ENCODE results near the gene FRS2. TPM values are rescaled to one million over a fixed set of nuclear protein-coding genes. Genes with fewer than 3 reads are reported as not detected.

The FRS2 gene
- total RNA-seq, 1 experiment from 2014 or later = 17.8 TPM

DNA sequence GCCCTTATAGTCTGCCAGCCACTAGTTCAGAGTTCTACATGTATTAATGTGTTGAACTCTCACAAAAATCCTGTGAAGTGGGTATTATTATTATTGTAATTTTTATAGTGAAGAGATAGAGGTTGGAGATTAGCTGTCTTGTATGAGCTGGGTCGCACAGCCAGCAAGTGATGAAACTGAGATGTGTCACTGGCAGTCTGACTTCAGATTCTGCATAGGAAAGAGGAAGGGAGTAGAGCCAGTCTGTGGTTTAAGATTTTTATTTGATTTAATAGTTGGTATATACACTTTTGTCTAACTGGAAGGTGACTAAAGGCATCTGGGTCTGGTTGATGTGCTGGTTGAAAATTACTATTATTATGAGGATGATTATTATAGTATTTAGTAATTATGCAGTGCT, 5.8 kb upstream of the FRS2 start:
- DNase-seq (ENCODE audit: low spot score) = no peak

DNA sequence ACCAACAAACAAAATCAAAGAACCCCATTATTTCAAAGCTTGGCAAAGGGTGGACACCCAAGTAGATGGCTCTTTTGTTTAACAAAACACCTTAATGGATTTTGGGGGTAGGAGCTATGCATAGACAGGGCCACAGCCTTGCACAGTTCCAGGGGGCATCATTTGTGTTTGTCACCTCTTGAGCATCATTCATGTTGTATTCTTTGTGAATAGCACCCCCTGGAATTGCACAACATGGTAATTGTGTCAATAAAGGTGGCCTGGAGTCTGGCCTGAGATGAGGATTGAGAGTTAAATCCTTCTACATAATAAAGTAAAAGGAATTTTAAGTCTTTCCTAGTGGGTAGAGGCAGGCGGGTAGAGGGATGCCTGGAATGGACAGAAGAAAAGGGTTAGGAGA, 3.3 kb upstream of the FRS2 start:
- no peak for DNase-seq (ENCODE audit: low spot score)

DNA sequence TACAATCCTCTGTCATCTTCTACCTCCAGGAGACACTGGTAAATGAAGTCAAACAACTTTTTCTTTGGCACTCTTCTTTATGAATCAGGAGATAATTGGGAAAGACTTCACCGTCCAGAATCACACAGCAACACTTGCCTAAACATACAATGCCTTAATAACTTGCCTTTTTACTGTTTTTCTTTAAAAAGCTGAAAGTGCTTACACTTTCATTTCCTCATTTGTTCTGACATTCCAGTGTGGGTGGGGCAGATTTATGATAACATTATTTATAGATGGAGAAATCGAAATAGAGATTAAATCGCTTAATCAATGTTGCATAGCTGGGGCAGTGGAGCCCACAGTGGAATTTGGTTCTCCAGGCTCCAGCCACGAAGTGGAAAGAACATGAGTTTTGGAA, 2.8 kb upstream of the FRS2 start:
- DNase-seq (ENCODE audit: low spot score) = no peak

DNA sequence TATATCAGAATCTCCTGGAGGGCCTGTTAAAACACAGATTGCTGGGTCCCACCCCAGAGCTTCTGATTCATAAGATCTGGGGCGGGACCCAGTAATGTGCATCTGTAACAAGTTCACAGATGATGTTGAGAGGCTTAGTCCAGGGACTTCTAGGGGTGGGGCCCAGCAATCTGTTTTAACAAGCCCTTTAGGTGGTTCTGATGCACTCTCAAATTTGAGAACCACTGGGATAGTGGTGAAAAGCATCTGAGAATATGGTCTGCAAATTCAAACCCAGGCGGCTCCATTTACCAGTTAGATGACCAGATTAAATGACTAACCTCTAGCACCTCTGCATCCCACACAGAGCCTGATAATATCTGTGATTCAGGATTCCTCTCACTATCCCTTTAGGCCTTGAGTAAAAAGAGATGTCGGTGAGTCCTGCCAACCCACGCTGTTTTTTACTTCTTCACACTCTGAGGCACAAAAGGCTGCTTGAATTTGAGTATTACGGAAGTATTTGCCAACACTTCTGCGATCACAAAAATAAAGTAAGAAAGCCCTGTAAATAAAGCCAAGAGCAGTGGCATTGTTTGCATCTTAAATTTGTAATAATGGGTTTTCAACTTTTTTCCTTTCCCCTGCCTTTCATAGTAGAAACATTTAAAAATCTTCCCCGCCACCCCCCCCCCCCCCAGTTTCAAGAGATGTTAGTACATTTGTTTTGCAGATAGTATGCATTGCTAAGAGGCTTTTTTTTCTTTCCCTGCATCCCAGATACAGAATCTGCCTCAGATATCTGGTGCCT, 1.8 kb upstream of the FRS2 start:
- no peak for DNase-seq (ENCODE audit: low spot score)

DNA sequence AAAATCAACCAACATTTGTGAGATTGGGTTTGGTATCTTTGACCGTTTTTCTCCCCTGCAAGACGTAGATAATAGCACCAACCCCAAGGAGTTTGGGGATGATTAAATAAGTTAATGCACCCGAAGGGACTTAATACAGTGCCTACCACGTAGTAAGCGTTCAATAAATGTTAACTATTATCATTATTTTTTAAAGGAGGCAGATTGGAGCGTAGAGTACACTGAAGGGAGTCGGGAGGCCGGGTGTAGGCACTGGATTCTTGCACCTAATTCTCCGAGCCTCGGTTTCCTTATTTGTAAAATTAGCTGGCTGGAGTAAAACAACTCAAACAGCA, 367 bp upstream of the FRS2 start:
- DNase-seq (ENCODE audit: low spot score) = no peak

DNA sequence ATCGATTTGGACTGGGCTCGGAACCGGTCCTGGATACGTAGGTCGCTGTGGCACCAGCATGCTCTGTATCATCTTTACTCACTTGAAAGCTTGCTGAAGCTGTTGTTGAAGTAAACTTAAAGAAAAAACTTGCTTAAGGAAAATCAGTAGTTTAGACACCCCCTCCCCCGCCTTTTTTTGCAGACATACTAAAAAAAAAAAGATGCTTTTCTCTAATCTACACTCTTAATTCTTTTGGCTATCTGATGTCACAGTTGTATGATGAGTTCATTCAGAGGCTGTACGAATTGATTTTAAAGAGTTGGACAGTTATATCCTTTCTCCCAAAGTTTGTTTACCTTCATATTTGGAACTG, 865 bp downstream of the FRS2 start:
- no peak for DNase-seq (ENCODE audit: low spot score)

DNA sequence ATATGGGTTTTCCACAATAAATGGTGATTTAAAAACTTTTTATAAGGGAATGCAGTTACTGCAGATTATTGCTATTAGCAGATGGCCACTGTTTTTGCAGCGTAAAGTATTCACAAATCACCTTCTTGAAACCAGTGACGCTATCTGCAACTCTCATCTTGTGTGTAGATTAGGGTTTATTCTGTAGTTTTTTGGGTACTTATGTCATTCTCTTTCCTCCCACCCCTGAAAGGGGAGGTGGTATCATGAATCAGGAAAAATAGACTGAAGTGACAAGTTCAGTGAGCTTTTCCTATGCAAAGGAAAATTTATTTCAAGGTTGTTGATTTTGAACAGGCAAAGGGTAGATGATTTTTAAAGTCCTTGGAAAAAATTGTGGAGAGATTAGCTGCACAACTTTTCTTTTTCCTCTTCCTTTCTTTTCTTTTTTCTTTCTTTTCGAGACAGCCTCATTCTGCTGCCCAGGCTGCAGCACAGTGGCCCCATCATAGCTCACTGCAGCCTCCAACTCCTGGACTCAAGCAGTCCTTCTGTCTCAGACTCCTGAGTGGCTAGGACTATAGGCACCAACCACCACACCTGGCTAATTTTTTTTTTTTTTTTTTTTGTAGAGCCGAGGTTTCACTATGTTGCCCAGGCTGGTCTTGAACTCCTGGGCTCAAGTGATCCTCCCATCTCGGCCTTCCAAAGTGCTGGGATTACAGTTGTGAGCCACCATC, 1.6 kb downstream of the FRS2 start:
- DNase-seq (ENCODE audit: low spot score) = no peak

DNA sequence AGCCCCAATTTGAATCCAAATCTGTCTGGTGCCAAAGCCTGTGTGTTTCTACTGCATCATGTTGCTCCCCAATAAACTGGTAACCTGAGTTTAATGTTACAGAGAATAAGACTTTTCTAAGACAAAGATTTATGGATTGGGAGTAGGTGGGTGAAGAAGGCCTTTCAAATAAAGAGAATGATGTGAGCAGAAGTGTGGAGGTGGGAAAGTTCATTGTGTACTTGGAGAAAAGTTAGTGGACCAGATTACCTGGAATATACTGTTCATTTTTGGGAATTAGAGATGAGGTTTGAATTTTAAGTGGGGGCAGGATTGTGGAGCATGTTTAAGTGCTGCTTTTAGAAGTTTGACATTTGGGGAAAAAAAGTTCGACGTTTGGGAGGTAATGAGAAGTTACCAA, 3.1 kb downstream of the FRS2 start:
- no peak for DNase-seq (ENCODE audit: low spot score)

DNA sequence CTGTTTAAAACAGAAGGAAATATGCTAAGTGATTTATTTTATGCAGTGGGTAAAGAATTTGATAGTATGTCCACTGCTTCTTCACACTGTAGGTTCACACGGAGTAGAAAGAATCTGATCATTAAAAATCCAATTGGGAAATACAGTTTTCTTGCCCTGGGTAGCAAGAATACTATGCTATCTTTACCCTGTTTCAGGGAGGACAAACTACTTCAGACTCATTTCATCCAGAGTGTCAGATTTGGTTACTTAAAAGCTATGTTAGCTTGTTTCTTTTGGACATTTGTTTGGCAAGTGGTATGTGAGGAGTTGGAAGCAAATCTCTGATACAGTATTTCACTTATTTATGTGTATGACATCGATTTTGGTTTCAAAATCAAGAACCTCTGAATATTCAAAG, 4.3 kb downstream of the FRS2 start:
- DNase-seq (ENCODE audit: low spot score) = no peak

DNA sequence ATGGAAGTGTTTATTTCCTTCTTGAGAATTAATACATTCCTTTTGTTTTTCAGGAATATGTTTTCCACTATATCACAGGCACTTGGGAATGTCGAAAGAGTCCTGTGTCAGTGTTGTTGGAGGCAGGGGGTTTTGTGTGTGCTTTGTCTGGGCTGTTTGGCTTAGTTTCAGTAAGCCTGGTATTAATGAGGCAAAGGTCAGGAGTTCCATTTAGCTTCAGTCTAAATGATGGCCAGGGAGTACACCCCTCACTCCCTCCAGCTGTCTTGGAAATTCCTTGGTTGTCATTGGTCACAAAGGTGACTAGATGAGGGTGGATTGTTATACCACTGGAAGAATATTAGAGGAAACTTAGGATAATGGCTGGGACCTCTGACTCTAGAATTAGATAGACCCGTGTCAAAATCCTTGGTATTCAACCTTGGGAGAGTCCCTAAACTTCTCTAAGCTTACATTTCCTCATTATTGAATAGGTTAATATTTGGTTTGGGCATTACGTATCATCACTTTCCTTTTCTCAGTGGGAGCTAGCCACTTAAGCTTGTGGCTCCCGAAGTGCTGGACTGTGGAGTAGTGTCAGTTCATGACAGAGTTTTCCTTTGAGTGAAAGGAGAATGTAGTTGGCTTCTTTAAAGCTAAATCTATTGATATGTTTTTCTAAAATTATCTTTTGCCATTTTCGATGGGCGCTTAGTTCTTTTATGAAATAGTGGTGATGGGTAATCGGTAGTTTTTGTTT, 5.2 kb downstream of the FRS2 start:
- no peak for DNase-seq (ENCODE audit: low spot score)

DNA sequence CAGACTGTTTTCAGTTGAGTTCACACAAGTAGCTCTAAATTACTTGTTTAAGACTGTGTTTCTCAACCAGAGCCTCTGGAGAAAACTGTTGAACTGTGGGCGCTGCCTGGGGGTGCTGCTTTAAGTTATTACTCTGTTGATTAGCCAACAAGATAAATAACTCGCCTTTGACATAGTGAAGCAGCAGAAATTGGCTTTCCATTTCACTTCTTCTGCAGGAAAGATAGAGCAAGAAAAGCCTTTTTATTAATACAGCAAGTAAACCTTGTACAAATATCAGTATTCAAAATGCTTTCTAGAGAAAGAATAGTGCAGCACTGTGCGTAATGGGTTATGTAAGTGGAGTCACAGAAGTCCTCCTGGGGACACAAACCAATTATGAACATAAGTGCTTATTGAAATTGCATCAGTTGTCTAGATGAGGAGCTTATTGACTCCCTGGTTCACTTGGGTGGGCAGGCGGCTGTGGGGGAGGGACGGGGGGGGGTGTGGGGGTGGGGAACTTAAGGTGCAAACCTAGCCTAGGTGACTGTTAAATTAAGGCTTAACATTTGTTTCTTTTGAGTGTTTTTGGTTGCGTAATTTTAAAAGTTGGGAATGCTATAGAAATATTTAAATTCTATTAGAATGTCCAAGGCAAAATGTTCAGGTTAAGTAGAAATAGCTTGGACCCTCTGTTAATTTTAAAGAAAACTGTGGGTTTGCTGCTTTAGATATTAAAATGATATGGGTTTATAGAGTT, 6.3 kb downstream of the FRS2 start:
- DNase-seq (ENCODE audit: low spot score) = no peak

DNA sequence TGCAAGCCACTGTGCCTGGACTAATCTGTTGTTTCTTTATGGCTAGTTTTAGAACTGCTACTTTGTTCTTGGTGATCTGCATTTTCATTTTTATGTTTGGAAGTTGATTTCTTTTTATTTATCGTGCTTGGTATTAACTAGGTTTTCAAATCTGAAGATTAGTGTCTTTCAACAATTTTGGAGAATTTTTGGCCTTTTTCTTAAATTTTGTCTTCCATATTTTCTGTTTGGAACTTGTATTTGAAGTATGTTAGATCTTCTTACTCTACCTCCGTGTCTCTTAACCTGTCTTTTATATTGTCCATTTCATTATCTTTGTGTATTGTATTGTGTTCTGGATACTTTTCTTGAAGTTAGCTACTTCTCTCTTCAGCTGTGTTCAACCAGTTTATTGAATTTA, 9.5 kb downstream of the FRS2 start:
- DNase-seq (ENCODE audit: low spot score) = no peak

DNA sequence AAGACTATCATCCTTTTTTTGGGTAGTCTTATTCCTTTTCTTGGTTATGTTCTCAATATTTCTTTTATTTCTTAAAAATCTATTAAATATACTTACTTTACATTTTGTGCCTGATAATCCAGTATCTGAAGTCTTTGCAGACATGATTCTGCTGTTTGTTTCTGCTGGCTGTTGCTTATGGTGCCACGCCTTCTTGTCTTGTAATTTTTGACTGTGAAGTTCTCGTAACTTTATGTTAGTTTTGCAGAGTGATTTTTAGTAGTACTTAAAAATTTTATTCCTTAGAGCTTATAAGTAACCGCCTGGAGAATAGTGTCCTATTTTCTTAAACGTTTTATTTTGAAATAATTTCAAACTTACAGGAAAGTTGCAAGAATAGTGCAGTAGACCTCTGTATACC, 10.5 kb downstream of the FRS2 start:
- no peak for DNase-seq (ENCODE audit: low spot score)

DNA sequence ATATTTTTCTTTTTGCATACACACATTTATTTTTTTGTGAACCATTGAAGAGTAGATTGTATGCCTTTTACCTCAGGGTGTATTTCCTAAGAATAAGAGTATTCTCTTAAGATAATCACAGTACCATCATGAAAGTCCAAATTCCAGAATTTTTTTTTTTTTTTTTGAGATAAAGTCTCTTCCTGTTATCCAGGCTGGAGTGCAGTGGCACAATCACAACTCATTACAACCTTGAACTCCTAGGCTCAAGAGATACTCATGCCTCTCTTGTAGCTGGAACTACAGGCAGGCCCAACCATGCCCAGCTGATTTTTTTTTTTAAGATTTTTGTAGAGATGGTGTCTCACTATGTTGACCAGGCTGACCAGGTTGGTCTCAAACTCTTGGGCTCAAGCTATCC, 10.9 kb downstream of the FRS2 start:
- DNase-seq (ENCODE audit: low spot score) = no peak

DNA sequence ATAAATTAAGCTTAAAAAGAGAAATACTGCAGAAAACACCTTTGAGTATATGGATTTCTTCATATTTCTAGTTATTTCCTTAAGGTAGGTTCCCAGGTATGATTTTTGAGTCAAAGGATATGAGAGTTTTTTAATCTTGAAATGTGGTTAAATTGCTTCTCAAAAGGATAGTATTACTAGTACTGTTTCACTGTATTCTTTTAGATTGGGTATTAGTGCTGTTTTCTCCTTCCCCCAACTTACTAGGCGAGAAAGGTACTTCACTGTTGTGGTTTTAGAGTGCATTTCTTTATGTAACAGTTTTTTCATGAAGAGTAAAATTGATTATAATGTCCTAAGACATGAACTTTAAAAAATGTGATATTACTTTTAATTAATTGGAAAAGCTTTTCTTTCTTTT, 13.5 kb downstream of the FRS2 start:
- DNase-seq (ENCODE audit: low spot score) = no peak

DNA sequence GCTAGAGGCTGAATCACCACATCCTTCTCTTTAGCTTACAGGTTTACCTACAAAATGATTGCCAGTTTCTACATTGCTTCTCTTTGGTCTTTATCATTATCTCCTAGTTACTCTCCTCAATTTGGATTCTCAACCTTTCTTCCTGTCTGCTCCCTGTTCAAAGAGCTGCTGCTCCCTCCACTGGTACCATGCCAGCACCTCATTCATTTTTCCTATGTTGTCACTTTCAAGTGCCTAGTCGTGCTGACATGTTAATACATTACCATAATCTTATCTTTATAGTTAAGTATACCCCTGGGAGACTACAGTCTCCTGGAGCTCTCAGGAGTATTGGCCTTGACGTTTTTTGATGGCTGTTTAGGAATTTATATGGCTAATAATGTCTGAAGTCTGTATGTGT, 14.2 kb downstream of the FRS2 start:
- no peak for DNase-seq (ENCODE audit: low spot score)

DNA sequence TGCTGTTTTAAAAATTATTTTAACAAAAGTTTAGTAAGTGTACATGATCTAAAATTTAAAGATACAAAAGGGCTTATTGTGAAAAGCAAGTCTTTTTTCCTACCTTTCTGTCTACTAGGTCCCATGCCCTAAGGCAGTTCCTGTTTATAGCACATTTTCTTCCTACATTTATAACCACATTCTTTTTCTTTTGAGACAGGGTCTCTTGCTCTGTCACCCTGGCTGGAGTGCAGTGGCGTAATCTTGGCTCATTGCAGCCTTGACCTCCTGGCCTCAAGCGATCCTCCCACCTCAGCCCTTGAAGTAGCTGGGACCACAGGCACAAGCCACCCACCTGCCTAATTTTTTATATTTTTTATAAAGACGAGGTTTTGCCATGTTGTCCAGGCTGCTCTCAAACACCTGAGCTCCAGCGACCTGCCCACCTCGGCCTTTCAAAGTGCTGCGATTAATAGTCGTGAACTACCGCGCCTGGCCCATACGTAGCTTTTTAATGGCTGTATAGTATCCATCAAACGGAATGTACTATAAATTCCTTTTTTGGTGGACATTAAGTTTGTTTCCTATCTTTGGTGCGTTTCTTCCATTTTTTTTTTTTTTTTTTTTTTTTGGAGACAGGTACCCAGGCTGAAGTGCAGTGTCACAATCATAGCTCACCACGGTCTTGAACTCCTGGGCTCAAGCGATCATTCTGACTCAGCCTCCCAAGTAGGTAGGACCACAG, 20.9 kb downstream of the FRS2 start:
- no peak for DNase-seq (ENCODE audit: low spot score)

DNA sequence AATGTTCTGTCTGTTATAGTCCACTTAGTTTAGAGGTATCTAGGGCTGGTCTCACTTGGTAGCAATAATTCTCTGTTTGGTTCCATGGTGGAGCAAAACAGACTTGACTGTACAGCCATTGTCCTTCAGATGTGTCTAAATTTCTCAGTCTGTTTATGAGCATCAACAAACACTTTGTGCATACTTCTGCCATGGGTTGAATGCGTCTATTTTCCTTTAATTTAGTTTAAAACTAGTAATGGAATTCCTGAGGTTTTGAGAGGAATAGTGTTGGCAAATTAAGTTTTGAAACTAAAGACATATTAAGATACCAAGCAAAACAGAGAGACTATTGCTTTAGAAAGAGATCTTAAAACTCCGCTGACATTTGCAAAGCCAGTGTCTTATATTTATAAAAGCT, 22.6 kb downstream of the FRS2 start:
- DNase-seq (ENCODE audit: low spot score) = no peak

DNA sequence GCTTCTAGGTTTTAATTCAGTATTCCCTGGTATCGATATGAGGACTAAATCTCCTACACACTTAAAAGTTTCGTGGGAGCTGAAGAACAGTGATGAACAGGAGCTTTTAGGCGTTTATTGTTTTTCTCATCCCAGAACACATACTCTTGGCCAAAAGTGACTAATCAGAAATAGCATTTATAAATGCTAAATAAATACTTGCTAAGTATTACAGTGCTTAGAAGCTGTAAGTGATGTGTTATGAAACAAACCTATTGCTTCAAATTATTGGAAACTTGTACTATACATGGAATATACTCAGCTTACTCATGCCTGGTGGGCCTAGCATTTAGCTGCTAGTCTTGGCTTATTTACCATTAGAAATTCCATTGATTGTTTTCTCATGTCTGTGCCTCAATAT, 24.9 kb downstream of the FRS2 start:
- DNase-seq (ENCODE audit: low spot score) = no peak

DNA sequence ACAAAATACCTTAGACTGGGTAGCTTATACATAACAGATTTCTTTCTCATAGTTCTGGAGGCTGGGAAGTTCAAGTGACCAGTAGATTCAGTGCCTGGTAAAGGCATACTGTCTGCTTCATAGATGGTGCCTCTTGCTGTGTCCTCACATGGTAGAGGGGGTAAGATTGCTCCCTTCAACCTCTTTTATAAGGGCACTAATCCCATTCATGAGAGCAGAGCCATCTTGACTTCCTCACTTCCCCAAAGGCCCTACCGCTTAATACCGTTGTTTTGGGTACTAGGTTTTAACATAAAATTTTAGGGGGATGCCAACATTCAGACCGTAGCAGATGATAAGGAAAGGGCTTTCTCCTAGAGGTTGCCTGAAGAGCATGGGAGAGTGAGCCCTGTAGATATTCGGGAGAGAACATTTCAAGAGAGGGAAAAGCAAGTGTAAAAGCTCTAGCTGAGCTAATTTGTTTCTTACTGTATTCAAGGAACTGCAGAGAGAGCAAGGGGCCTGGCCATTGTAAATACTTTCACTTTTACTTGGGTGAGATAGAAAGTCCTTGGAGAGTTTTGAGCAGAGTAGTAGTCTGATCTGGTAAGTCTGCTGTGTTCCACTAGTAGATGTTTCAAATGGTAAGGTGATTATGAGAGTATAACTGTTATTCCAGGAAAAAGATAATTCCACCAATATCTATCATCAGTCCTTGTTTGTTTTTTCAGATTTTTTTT, 27.3 kb downstream of the FRS2 start:
- no peak for DNase-seq (ENCODE audit: low spot score)

DNA sequence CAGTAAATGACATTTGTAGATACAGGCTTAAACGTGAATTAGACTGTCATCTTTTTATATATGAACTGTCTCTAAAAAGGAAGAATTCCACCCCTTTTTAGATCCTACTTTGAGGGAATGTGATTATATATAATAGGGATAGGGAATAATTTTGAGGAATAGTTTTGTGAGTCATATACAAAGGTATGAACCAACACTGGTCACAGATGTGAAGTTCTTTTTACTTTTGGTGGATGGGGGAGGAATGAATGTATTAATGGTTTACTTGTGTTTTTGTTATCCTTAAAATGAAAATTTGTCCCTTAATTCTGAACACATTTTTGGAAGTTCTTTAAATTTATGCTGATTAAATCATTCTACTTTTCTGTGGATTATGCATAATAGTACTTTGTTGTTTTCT, 30.4 kb downstream of the FRS2 start:
- no peak for DNase-seq (ENCODE audit: low spot score)

Data from H4 (cell line).